NCI-H128 (cell line): ENCODE results near the gene PSMG4.

ENCODE experiments used
- DNase-seq: peaks from one replicate; lab custom pipeline; 2025; ENCODE audit not compliant: unreplicated experiment; lab: John Stamatoyannopoulos, UW

The PSMG4 gene, protein sequence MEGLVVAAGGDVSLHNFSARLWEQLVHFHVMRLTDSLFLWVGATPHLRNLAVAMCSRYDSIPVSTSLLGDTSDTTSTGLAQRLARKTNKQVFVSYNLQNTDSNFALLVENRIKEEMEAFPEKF

GRCh38 chr6:3258720-3259490, at the start of gene PSMG4:
Gene PSMG4, plus strand, starts transcription at chr6:3258947. Its CDS starts 76 bp downstream, at chr6:3259023.
- peak; percentile 67 for DNase-seq

DNA sequence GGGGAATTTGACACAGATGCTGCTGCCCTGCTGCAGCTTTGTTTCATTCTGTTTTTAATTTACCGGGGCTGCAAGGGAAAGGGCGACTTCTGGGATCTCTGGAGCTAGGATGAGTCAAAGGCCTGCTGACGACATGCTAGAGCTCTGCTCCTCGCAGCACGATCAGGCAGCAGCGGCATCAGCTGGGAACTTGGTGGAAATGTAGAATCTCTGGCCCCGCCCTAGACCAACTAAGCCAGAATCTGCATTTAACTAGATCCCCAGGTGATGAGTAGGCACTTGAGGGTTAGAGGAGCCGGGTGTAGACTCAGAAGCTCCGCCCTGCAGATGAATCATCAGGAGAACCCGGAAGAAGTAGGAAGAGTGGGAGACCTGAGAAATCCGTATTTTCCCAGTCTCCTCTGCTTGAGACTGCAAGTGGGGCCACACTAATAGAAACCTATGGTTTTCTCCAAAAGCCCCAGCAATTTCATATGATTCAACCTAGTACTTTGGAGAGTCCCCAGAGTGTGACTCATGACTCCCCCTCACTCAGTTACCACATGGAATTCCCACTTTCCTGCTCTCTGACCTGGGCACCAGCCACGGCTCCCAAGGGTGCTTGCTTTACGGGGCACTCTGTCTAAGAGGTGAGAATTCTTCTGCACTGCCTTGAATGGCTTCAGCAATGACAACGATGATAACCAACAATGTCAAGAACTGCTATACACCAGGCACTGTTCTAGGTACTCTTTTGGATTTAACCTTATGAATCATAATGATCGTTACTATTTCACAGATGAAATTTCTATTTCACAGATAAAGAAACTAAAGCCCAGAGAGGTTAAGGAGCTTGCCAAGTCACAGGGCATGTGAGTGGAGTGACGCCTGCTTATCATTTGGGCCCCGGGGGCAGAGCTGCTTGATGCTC, 49.4 kb upstream of the PSMG4 start:
- peak; percentile 36 for DNase-seq

- no peak for DNase-seq
Measured at GRCh38 chr6:3210024-3210610, 48.6 kb upstream of the PSMG4 start.

DNA sequence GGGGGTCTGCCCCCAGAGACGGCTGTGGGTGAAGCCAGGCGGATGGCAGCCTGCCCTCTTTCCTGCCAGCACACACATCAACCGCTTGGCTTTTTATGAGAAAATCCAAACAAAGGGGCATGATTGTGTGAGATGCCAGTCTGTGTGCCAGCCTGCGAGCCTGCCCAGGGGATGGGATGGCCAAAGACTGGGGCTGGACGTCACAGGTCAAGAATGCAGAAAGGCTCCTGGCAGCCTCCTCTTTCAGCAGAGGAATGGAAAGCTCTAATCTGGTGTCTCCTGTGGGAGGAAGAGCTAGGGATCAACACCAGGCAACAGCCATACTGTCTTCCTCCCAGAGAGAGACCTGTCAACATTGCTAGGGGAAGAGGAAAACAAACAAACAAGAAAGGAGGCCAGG, 47.1 kb upstream of the PSMG4 start:
- DNase-seq = no peak

GRCh38 chr6:3212261-3212660, 46.5 kb upstream of the PSMG4 start:
- no peak for DNase-seq

DNA sequence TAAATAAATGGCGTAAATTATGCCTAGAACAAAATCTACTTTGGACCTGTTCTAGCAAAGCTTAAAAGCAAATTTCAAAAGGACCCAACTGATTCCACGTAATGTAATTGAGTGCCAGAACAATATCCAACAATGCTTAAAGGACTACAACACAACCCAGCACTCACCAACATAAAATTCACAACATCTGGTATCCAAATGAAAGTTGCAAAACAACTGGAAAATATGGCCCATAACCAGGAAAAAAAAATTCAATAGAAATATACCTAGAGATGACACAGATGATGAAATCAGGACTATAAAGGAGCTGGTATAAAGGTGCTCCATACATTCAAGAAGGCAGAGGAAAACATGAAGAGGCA, 45.4 kb upstream of the PSMG4 start:
- no peak for DNase-seq

- DNase-seq = no peak
Measured at GRCh38 chr6:3214898-3215297, 43.8 kb upstream of the PSMG4 start.

GRCh38 chr6:3217286-3217685, 41.5 kb upstream of the PSMG4 start:
- DNase-seq = no peak

DNA sequence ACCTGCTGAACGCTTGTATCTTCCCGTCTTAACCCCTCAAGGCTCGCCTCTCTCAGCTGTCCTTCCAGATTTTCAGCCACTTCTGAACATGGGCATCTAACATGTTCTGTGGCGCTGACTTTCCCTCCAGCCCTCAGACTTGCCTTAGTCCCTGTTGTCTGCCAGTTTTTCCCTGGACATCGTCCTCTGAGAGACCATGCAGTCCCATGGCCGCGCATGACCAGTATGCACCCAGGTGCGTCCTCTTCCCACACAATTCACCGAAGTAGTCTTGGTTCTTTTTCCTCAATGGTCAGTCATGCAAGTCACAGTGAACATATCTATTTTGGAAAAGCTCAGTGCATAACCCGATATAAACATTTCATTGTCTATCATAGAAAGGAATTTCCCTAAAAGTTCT, 40.5 kb upstream of the PSMG4 start:
- DNase-seq = no peak

- no peak for DNase-seq
Measured at GRCh38 chr6:3220366-3220765, 38.4 kb upstream of the PSMG4 start.

DNA sequence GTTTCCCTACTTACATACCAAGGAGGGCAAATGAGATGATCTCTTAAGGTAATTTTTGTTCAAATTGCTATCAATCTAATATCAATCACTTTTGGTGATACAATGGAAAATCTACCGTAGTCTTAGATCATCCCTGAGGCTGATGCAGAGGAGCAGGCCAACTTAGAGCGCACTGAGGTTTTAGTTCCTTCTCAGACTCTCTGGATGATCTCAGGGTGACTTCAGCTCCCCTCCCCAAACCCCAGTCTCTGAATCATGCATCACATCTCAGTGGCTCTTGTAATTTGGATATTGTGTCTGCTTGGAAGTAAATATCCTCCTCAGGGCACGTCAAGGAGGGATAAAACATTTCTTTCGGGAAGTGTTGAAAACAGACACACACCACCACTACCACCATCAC, 37.2 kb upstream of the PSMG4 start:
- no peak for DNase-seq

DNA sequence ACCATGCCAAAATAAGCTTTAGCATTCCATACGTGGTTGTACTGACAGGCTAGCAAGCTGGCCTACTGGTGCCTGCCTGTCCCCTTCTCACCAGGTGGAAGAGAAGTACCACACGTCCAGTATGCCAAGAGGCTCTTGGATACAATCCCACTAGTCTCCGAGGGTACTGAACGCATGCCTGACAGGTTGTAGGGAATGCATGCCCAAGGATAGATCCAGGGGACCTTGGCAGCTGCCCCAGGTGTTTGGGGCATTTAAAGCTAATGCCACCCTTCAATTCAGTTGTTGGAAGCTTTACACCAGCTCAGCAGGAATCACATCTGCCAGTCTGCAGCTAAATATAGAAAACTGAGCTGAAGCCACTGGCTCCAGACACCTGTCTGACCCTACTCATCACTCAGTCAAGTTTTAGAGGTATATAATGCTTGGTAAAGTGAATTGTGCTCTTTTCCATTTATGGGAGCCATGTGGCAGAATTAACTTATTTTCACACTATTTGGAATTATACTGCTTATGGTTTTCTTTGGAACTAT, 36.2 kb upstream of the PSMG4 start:
- DNase-seq = peak; percentile 55

DNA sequence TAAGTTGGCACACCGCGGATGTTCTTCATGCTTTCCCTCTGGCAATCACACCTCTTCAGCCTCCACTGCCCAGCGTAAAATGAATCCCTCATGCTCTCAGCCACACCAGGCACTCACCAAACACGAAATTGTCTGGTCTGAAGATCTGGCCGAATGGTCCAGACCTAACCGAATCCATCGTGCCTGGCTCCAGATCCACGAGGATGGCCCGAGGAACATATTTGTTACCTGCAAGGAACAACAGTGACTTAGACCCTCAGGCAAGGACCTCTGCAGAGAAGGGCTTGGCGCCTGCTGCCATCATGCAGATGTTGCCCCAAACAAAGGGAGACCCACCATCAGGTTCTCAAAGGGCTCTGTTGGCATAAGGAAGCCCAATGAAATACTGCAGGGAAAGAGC, 32.7 kb upstream of the PSMG4 start:
- no peak for DNase-seq

- DNase-seq = no peak
Measured at GRCh38 chr6:3226481-3227362, 32.0 kb upstream of the PSMG4 start.

GRCh38 chr6:3227363-3228045, 31.2 kb upstream of the PSMG4 start, which contains the start of gene TUBB2B:
Gene TUBB2B, minus strand, starts transcription at chr6:3227653. Its CDS starts 110 bp downstream, at chr6:3227543.
- peak; percentile 93 for DNase-seq

GRCh38 chr6:3228046-3228671, 30.6 kb upstream of the PSMG4 start:
- DNase-seq = peak; percentile 66

DNA sequence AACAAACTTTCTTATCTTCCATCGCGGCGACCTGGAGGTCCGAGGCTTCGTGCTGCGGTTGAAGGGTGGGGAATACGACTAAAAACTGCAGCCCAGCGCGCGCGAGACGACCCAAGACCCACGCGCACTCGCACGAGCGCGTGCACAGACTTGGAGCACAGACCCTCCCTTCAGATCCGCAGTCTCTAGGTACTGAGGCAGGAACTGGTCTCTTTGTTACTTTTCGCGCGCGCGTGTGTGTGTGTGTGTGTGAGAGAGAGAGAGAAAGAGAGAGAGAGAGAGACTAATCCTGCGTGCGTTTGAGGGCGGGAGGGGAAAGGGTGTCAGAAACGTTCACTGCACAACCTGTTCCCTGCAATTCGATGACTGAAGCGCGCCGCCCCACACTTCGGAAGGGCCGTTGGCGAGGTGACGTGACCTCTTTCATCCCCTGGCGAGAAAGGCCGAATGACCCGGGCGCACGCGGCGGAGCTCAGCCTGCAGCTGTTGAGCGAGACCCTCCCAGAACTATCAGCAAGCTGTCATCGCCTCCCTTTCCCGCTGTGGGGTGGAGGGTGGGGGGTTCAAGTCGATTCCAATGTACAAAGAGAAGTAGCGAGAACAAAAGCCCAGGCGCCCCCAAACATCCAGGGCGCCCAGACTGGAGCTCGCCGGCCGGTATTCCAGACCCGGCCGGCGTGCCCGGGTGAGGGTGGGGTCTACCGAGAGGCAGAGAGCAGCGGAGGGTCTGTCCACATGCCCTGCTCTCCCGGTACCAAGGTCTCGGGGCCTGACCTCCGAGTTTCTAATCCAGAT, 29.8 kb upstream of the PSMG4 start:
- DNase-seq = peak; percentile 66

- DNase-seq = peak; percentile 60
Measured at GRCh38 chr6:3229566-3230178, 29.1 kb upstream of the PSMG4 start.
